ENCODE results near the gene PIP. TPM values are rescaled to one million over a fixed set of nuclear protein-coding genes. Genes with fewer than 3 reads are reported as not detected.
"Not testable (repeated sequence)": the region's sequence is repeated elsewhere in the genome, so short reads cannot be mapped to it uniquely, and the experiment has no call there.

Gene PIP
- total RNA-seq, 2 experiments from 2014 or later = not detected

DNA sequence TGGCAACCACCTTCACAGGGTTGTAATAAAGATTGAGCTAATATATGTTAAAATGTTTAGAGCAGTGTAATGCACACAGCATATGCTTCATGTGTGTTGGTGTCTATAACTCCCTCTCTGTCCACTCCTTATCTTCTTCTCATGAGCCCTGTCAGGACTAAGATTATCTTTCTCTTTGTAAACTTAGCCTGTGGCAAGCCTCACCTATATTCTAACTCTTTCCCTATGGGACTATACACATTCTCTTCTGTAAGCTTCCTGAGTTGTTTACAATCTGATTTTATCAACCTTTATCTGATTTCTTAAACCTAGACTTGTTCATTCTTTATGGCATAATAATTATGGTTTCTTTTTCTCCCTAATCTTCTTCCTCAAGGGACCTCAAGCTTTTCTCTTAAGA is 2.4 kb upstream of the PIP start:
- Mint-ChIP-seq H3K36me3 (ENCODE audit: low read depth) (peaks cover under 1% of the 10 kb centered on the region), H3K9me3 (peaks cover 4% of the 10 kb centered on the region), H3K4me1 (ENCODE audit: low read depth) (no peaks in the 10 kb centered on the region), H3K4me3 (no peak overlapping the region), H3K27me3 (ENCODE audit: low read depth) (peaks cover 13% of the 10 kb centered on the region), H3K27ac (no peak overlapping the region)
- CTCF ChIA-PET = no interaction called here
- intact Hi-C loops (cut with micrococcal nuclease) = no loop called here
- no peak for DNase-seq

DNA sequence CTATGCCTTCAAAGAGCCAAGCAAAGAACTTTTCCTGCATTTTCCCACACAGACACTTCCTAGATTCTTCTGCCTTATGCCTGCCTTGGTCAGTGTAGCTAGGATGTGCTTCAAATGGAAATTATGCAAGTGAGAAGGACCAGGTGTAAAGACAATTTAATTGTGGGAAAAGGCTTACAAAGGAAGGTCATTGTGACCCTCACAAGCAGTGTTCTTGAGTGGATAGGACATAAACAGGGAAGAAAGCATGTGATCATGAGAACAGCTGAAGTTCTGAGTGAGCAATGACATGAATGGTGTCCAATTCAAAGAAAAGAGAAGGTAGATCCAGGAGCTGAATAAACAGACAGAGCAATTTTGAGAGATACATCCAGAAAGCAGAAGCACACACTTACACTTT is 1.3 kb upstream of the PIP start:
- Mint-ChIP-seq H3K4me1 (ENCODE audit: low read depth) (no peaks in the 10 kb centered on the region), H3K27ac (no peak overlapping the region), H3K27me3 (ENCODE audit: low read depth) (peaks cover 13% of the 10 kb centered on the region), H3K9me3 (peaks cover 2% of the 10 kb centered on the region), H3K36me3 (ENCODE audit: low read depth) (no peaks in the 10 kb centered on the region), H3K4me3 (no peak overlapping the region)
- intact Hi-C loops (cut with micrococcal nuclease) = no loop called here
- no peak for DNase-seq
- CTCF ChIA-PET = no interaction called here

DNA sequence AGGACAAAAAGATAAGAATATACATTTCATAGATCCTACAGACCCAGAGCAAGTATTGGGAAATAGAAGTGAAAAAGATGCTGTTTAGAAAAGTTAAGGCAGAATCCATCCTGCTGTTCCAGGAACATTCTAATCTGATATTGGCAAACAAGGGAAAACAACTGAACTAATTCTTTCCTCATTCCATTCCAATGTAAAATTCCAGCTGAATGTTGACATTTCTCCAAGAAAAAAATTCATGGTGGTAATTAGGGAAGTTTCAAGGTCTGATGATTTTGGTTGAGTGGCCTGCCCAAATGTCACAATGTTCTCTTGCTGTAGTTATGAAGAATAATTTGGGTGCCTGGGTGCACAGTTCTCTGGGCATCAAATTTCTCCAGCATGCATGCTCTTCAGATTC is 15.2 kb downstream of the PIP start:
- H3K9me3 Mint-ChIP-seq = peaks cover 11% of the 10 kb centered on the region
- no peak for DNase-seq
- H3K27ac Mint-ChIP-seq = no peak overlapping the region
- CTCF ChIA-PET = no interaction called here
- intact Hi-C loops (cut with micrococcal nuclease) = no loop called here
- H3K4me3 Mint-ChIP-seq = no peak overlapping the region
- no peaks in the 10 kb centered on the region for H3K36me3 Mint-ChIP-seq (ENCODE audit: low read depth)
- H3K4me1 Mint-ChIP-seq (ENCODE audit: low read depth) = no peaks in the 10 kb centered on the region
- H3K27me3 Mint-ChIP-seq (ENCODE audit: low read depth) = peaks cover 5% of the 10 kb centered on the region

DNA sequence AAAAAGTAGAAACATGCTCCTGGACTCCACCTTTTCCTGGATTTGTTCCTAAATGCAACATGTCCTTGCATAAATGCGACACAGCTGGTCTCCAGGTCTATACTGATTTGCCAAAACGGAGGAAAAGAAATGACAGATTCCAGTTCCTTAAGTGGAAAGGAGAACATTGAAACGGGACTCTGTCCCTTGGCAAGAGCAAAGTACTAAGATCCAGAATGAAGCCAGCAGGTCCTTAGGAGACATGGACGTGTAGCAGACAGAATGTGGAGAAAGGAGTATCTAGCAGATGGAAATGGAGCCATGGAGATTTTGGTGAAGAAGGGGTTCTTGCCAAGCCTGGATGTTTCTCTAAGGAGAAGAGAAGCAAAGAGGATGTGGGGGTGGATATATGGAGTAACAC is 16.2 kb downstream of the PIP start:
- intact Hi-C loops (cut with micrococcal nuclease) = no loop called here
- CTCF ChIA-PET = no interaction called here
- peaks cover 11% of the 10 kb centered on the region for H3K9me3 Mint-ChIP-seq
- H3K27ac Mint-ChIP-seq = no peak overlapping the region
- H3K27me3 Mint-ChIP-seq (ENCODE audit: low read depth) = peaks cover 5% of the 10 kb centered on the region
- no peak for DNase-seq
- H3K4me3 Mint-ChIP-seq = no peak overlapping the region
- no peaks in the 10 kb centered on the region for H3K4me1 Mint-ChIP-seq (ENCODE audit: low read depth)
- no peaks in the 10 kb centered on the region for H3K36me3 Mint-ChIP-seq (ENCODE audit: low read depth)

DNA sequence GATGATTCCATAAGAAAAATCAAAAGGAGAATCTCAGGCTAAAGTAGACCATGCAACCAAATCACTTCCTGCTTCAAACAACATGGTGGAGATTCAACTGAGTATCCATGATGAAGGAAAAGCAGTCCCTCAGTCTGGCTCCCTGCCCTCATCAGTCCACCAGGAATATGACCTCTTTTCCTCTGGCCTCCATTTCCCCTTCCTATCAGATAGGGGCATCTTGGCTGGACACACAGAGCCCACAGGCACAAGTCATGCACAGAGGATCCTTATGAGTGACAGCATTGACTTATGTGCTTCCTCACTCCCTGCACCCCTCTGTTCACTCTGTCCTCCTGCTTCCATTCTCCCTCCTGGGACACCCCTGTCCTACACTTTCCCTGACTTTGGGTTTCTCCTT is 16.8 kb downstream of the PIP start:
- H3K4me3 Mint-ChIP-seq = no peak overlapping the region
- no peak overlapping the region for H3K27ac Mint-ChIP-seq
- DNase-seq = no peak
- H3K4me1 Mint-ChIP-seq (ENCODE audit: low read depth) = no peaks in the 10 kb centered on the region
- peaks cover 5% of the 10 kb centered on the region for H3K27me3 Mint-ChIP-seq (ENCODE audit: low read depth)
- intact Hi-C loops (cut with micrococcal nuclease) = no loop called here
- H3K9me3 Mint-ChIP-seq = peaks cover 11% of the 10 kb centered on the region
- H3K36me3 Mint-ChIP-seq (ENCODE audit: low read depth) = no peaks in the 10 kb centered on the region
- CTCF ChIA-PET = no interaction called here

DNA sequence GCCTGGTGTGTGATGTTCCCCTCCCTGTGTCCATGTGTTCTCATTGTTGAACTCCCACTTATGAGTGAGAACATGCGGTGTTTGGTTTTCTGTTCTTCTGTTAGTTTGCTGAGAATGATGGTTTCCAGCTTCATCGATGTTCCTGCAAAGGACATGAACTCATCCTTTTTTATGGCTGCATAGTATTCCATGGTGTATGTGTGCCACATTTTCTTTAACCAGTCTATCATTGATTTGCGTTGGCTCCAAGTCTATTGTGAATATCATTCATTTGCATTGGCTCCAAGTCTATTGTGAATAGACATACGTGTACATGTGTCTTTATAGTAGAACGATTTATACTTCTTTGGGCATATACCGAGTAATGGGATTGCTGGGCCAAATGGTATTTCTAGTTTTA is 18.8 kb downstream of the PIP start:
- peaks cover 11% of the 10 kb centered on the region for H3K9me3 Mint-ChIP-seq
- intact Hi-C loops (cut with micrococcal nuclease); H3K4me3 Mint-ChIP-seq; H3K27ac Mint-ChIP-seq; H3K4me1 Mint-ChIP-seq (ENCODE audit: low read depth); H3K36me3 Mint-ChIP-seq (ENCODE audit: low read depth); CTCF ChIA-PET; H3K27me3 Mint-ChIP-seq (ENCODE audit: low read depth); DNase-seq: not testable (repeated sequence)

DNA sequence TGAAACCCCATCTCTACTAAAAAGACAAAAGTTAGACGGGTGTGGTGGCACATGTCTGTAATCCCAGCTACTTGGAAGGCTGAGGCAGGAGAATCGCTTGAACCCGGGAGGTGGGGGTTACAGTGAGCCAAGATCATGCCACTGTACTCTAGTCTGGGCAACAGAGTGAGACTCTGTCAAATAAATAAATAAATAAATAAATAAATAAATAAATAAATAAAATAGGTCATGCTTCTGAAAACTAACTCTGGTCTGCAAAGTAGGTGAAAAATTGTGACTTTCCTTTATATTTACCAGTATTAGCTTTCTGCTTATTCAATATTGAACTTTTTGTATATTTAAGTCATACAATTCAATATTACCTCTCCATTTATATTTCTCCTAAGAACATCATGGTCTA is 26.7 kb downstream of the PIP start:
- H3K9me3 Mint-ChIP-seq; H3K4me3 Mint-ChIP-seq; intact Hi-C loops (cut with micrococcal nuclease); H3K4me1 Mint-ChIP-seq (ENCODE audit: low read depth); DNase-seq; H3K36me3 Mint-ChIP-seq (ENCODE audit: low read depth); CTCF ChIA-PET; H3K27ac Mint-ChIP-seq; H3K27me3 Mint-ChIP-seq (ENCODE audit: low read depth): not testable (repeated sequence)

DNA sequence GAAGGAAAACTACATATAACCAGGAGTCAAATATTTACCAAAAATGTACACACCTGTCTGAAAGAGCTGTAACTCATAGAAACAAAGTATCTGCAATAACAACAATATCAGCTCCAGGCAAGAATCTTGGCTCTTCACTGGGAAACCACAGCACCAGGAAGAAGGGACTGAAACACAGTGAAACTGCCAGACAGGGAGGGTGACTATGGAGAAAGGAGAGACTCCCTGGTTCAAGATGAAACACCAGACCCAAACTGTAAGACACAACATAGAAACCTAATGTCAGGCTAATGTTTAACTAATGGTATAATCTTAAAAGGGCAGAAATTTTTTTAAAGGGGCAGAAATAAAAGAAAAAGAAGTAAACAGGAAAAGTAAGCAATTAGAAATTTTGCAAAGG is 39.8 kb downstream of the PIP start:
- H3K4me3 Mint-ChIP-seq = no peak overlapping the region
- CTCF ChIA-PET = interaction anchor here (0.9 kb wide), 1 partner anchor 171 kb away, joined by 3 read pairs; no protein-coding TSS in a partner anchor
- H3K4me1 Mint-ChIP-seq (ENCODE audit: low read depth) = no peaks in the 10 kb centered on the region
- intact Hi-C loops (cut with micrococcal nuclease) = no loop called here
- H3K27ac Mint-ChIP-seq = no peak overlapping the region
- H3K27me3 Mint-ChIP-seq (ENCODE audit: low read depth) = peaks cover 8% of the 10 kb centered on the region
- DNase-seq = no peak
- no peaks in the 10 kb centered on the region for H3K9me3 Mint-ChIP-seq
- no peaks in the 10 kb centered on the region for H3K36me3 Mint-ChIP-seq (ENCODE audit: low read depth)

DNA sequence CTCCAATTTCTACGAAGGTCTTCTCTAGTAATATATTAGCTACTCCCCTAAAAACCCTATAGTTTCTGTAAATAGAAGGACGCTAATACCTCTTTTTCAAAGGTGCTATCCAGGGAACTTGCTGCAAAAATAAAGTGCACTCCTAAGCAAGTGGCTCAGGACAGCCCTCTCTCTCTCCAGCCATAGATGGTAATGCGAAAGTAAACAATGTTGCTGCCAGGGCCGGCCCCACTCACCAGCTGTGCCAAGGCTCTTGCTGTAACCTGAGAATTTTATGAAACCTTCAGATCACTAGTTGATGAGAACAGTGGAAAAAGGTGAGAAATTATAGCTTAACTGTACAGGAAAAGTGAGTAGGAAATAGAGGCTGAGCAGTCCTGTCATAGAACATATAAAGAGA is 40.5 kb downstream of the PIP start:
- peaks cover 8% of the 10 kb centered on the region for H3K27me3 Mint-ChIP-seq (ENCODE audit: low read depth)
- no peak overlapping the region for H3K27ac Mint-ChIP-seq
- no peaks in the 10 kb centered on the region for H3K36me3 Mint-ChIP-seq (ENCODE audit: low read depth)
- intact Hi-C loops (cut with micrococcal nuclease) = no loop called here
- CTCF ChIA-PET = interaction anchor here (0.9 kb wide), 1 partner anchor 171 kb away, joined by 3 read pairs; no protein-coding TSS in a partner anchor
- no peaks in the 10 kb centered on the region for H3K9me3 Mint-ChIP-seq
- no peak for DNase-seq
- no peak overlapping the region for H3K4me3 Mint-ChIP-seq
- H3K4me1 Mint-ChIP-seq (ENCODE audit: low read depth) = no peaks in the 10 kb centered on the region

DNA sequence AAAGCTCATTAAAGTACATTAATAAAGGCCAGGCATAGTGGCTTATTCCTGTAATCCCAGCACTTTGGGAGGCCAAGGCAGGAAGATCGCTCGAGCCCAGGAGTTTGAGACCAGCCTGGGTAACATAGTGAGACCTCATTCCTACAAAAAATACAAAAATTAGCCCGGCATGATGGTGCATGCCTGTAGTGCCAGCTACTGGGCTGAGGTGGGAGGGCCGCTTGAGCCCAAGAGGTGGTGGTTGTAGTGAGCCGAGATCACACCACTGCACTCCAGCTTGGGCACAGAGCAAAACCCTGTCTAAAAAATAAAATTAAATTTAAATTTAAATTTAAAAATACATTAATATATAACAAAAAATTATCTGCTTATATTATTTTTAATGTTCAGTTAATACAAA is 44.3 kb downstream of the PIP start:
- no peak overlapping the region for H3K4me3 Mint-ChIP-seq
- CTCF ChIA-PET = no interaction called here
- intact Hi-C loops (cut with micrococcal nuclease) = no loop called here

DNA sequence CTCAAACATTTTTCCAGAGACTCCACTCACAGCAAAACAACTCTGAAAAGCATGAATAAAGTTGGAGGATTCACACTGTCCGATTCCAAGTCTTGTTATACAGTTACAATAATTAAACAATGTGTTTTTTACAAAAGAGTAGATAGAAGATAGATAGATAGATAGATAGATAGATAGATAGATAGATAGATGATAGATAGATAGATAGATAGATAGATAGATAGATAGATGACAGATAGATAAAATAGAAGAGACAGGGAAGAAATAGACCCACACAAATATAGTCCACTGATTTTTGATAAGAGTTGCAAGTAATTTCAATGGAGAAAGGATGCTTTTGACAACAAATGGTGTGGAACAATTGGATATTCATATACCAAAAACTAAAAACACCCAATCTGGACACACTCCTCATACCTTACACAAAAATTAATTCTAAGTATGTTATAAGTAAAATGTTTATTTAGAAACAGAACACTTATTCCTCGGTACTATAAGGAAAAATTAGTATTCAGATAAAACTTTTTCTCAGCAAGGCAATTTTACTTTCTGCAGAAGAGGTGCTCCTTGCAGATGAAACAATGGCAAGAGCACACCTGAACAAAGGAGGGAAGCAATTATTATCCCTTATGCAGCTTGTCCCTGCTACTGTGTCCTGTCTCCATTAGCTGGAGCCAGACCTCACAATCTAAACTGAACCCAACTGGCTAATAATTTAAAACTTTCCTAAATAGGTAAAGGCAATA is 45.7 kb downstream of the PIP start:
- Mint-ChIP-seq H3K27me3 (ENCODE audit: low read depth) (peaks cover 7% of the 10 kb centered on the region), H3K4me3 (no peak overlapping the region), H3K9me3 (peaks cover 12% of the 10 kb centered on the region), H3K27ac (no peak overlapping the region), H3K36me3 (ENCODE audit: low read depth) (no peaks in the 10 kb centered on the region), H3K4me1 (ENCODE audit: low read depth) (no peaks in the 10 kb centered on the region)
- CTCF ChIA-PET = no interaction called here
- no peak for DNase-seq
- intact Hi-C loops (cut with micrococcal nuclease) = no loop called here

More for the DNA sequence above, 44.3 kb downstream of the PIP start:
- no peaks in the 10 kb centered on the region for H3K4me1 Mint-ChIP-seq (ENCODE audit: low read depth)
- no peak overlapping the region for H3K27ac Mint-ChIP-seq
- H3K27me3 Mint-ChIP-seq (ENCODE audit: low read depth) = peaks cover 8% of the 10 kb centered on the region
- H3K36me3 Mint-ChIP-seq (ENCODE audit: low read depth) = no peaks in the 10 kb centered on the region
- peaks cover 12% of the 10 kb centered on the region for H3K9me3 Mint-ChIP-seq
- DNase-seq = no peak

DNA sequence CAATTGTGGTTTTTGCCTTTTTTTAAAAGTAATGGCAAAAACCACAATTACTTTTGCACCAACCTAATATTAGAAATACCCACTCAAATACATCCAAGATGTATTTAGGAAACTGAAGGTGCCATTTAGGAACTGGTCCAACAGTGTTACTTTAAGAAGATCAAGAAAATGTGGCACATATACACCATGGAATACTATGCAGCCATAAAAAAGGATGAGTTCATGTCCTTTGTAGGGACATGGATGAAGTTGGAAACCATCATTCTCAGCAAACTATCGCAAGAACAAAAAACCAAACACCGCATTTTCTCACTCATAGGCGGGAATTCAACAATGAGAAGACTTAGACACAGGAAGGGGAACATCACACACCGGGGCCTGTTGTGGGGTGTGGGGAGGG is 48.9 kb downstream of the PIP start:
- H3K9me3 Mint-ChIP-seq = peaks cover 12% of the 10 kb centered on the region
- H3K36me3 Mint-ChIP-seq (ENCODE audit: low read depth); intact Hi-C loops (cut with micrococcal nuclease); DNase-seq; H3K4me3 Mint-ChIP-seq; CTCF ChIA-PET; H3K27ac Mint-ChIP-seq; H3K4me1 Mint-ChIP-seq (ENCODE audit: low read depth): not testable (repeated sequence)
- peaks cover 12% of the 10 kb centered on the region for H3K27me3 Mint-ChIP-seq (ENCODE audit: low read depth)

DNA sequence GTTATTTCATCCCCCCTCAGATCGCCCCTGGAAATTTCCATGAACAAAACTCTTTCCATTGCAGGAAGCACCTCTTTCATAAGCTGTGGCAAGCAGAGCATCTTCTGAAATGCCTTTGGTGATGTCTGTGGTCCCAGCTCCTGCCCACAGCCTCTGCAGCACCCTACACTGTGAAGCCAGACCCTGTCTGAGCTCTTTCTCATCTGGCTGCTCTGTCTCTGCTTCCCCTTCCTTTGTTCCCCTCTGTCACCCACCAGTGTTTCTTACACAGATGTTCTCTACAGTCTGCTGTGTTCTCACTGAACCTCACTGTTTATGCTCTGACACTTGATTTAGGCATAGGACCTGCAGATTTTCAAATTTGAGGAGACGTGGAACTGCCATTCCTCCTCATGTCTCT is 49.5 kb downstream of the PIP start:
- Mint-ChIP-seq H3K4me1 (ENCODE audit: low read depth) (no peaks in the 10 kb centered on the region), H3K27ac (no peak overlapping the region), H3K36me3 (ENCODE audit: low read depth) (no peaks in the 10 kb centered on the region), H3K9me3 (peaks cover 12% of the 10 kb centered on the region), H3K4me3 (no peak overlapping the region), H3K27me3 (ENCODE audit: low read depth) (peaks cover 14% of the 10 kb centered on the region)
- no peak for DNase-seq
- intact Hi-C loops (cut with micrococcal nuclease) = no loop called here
- CTCF ChIA-PET = no interaction called here
